HepG2 (cell line): Measurements from ENCODE around the gene ETFB. TPM values are rescaled to one million over a fixed set of nuclear protein-coding genes. Genes with fewer than 3 reads are reported as not detected.

Experiments
- DDIT3 ChIP-seq: sonication (generic); formaldehyde crosslinking; IDR thresholded peaks from 2 replicates; pipeline ENCODE4 v1.4.0; 2020; ENCODE audit warnings: mild to moderate bottlenecking, missing genetic modification reagents
- EP300 ChIP-seq, 3 experiments: sonication (generic) in 1 of 3; formaldehyde crosslinking in 1 of 3; IDR thresholded peaks; 2 replicates each; pipeline versions ENCODE4 v1.5.1 to v1.6.1; 2011 to 2020; ENCODE audit warnings: low read depth in 2 of 3, low read length in 2 of 3, borderline replicate concordance in 1 of 3, improper control_type of control experiment in 1 of 3, mild to moderate bottlenecking in 1 of 3, missing genetic modification reagents in 1 of 3, moderate library complexity in 1 of 3
- FOXC1 ChIP-seq: sonication (generic); formaldehyde crosslinking; IDR thresholded peaks from 2 replicates; pipeline ENCODE4 v1.8.0; 2022; ENCODE audit warnings: mild to moderate bottlenecking, missing genetic modification reagents, borderline replicate concordance
- FOXO1 ChIP-seq: sonication (generic); formaldehyde crosslinking; IDR thresholded peaks from 2 replicates; pipeline ENCODE4 v1.4.0; 2020; ENCODE audit warnings: missing genetic modification reagents
- GATAD1 ChIP-seq: IDR thresholded peaks from 2 replicates; pipeline ENCODE4 v1.6.1; 2016; ENCODE audit warnings: missing genetic modification reagents, missing compliant biosample characterization
- GTF2F1 ChIP-seq: fragments of 150-350 bp; IDR thresholded peaks from 2 replicates; pipeline ENCODE4 v1.6.1; 2014; ENCODE audit warnings: low read length
- HDAC6 ChIP-seq: fragments of 200-600 bp; sonication (generic); IDR thresholded peaks from 2 replicates; pipeline ENCODE4 v1.7.0; 2017; ENCODE audit warnings: mild to moderate bottlenecking, antibody characterized with exemption, low read length, low read depth
- KLF6 ChIP-seq: IDR thresholded peaks from 2 replicates; pipeline ENCODE4 v1.8.0; 2016; ENCODE audit warnings: missing biosample characterization, missing genetic modification reagents
- SMAD1 ChIP-seq: sonication (generic); formaldehyde crosslinking; IDR thresholded peaks from 2 replicates; pipeline ENCODE4 v1.4.0; 2020; ENCODE audit warnings: missing genetic modification reagents, low read depth, mild to moderate bottlenecking, borderline replicate concordance
- TEAD2 ChIP-seq: sonication (generic); formaldehyde crosslinking; IDR thresholded peaks from 2 replicates; pipeline ENCODE4 v1.9.0; 2021; ENCODE audit warnings: missing genetic modification reagents
- TFE3 ChIP-seq: IDR thresholded peaks from 2 replicates; pipeline ENCODE4 v1.6.1; 2016
- ZBTB20 ChIP-seq: sonication (generic); formaldehyde crosslinking; IDR thresholded peaks from 2 replicates; pipeline ENCODE4 v1.8.1; 2023; ENCODE audit warnings: missing genetic modification reagents, low read depth, mild to moderate bottlenecking, borderline replicate concordance
- ZFP41 ChIP-seq: sonication (generic); formaldehyde crosslinking; IDR thresholded peaks from 2 replicates; pipeline ENCODE4 v1.4.0; 2020; ENCODE audit warnings: mild to moderate bottlenecking, missing genetic modification reagents, borderline replicate concordance
- ZFX ChIP-seq: sonication (generic); formaldehyde crosslinking; IDR thresholded peaks from 2 replicates; pipeline ENCODE4 v1.4.0; 2020; ENCODE audit warnings: mild to moderate bottlenecking, low read depth, missing genetic modification reagents, moderate library complexity
- ZNF317 ChIP-seq: sonication (generic); formaldehyde crosslinking; IDR thresholded peaks from 2 replicates; pipeline ENCODE4 v1.5.0; 2020; ENCODE audit warnings: mild to moderate bottlenecking, missing genetic modification reagents
- ZNF546 ChIP-seq: sonication (generic); formaldehyde crosslinking; conservative IDR thresholded peaks from 2 replicates; pipeline ENCODE4 v1.8.1; 2023; ENCODE audit warnings: mild to moderate bottlenecking, missing genetic modification reagents
- ZNF550 ChIP-seq: sonication (generic); formaldehyde crosslinking; IDR thresholded peaks from 2 replicates; pipeline ENCODE4 v1.4.0; 2020; ENCODE audit warnings: mild to moderate bottlenecking, missing genetic modification reagents, borderline replicate concordance
- ZNF556 ChIP-seq: sonication (generic); formaldehyde crosslinking; IDR thresholded peaks from 2 replicates; pipeline ENCODE4 v1.4.0; 2020; ENCODE audit warnings: mild to moderate bottlenecking, missing genetic modification reagents, borderline replicate concordance
- ZNF577 ChIP-seq: sonication (generic); formaldehyde crosslinking; IDR thresholded peaks from 2 replicates; pipeline ENCODE4 v1.4.0; 2020; ENCODE audit warnings: mild to moderate bottlenecking, low read depth, missing genetic modification reagents, borderline replicate concordance
- ZNF710 ChIP-seq: sonication (generic); formaldehyde crosslinking; IDR thresholded peaks from 2 replicates; pipeline ENCODE4 v1.5.0; 2020; ENCODE audit warnings: mild to moderate bottlenecking, missing genetic modification reagents, borderline replicate concordance
- ZNF713 ChIP-seq: sonication (generic); formaldehyde crosslinking; IDR thresholded peaks from 2 replicates; pipeline ENCODE4 v1.4.0; 2020; ENCODE audit warnings: mild to moderate bottlenecking, missing genetic modification reagents
- ZNF790 ChIP-seq: sonication (generic); formaldehyde crosslinking; IDR thresholded peaks from 2 replicates; pipeline ENCODE4 v1.8.0; 2022; ENCODE audit warnings: missing genetic modification reagents, mild to moderate bottlenecking, borderline replicate concordance
- ZNF883 ChIP-seq: sonication (generic); formaldehyde crosslinking; IDR thresholded peaks from 2 replicates; pipeline ENCODE4 v1.5.1; 2020; ENCODE audit warnings: mild to moderate bottlenecking, missing genetic modification reagents; ENCODE audit errors: not compliant biosample characterization
- polyA plus RNA-seq, 8 experiments: library from polyadenylated mRNA; depleted of rRNA in 3 of 8; stranded (reverse) in 7 of 8; unstranded in 1 of 8; fragments of >200 nt; fragmentation: Illumina TruSeq in 4 of 8; extraction: Trizol in 4 of 8; gene quantifications; 2 replicates each; pipeline versions ENCODE4 v1.2.1 to v1.2.3, GENCODE V29; 2011 to 2016; ENCODE audit warnings: low read depth in 4 of 8, missing spikeins in 1 of 8, mixed read lengths in 1 of 8; ENCODE audit not compliant: insufficient read depth in 1 of 8
- total RNA-seq, 5 experiments: library from RNA; depleted of rRNA; stranded (reverse); fragments of >200 nt; fragmentation: Illumina TruSeq; extraction: Trizol; gene quantifications; 2 replicates each; pipeline ENCODE4 v1.2.3, GENCODE V29; 2016; ENCODE audit warnings: low read depth in 1 of 5
- TF ChIP-seq, protein P1 (sequence below): sonication (generic); formaldehyde crosslinking; IDR thresholded peaks from 2 replicates; pipeline ENCODE4 v1.9.0; 2021; ENCODE audit warnings: missing genetic modification reagents, mild to moderate bottlenecking, borderline replicate concordance

Gene ETFB
- total and polyA plus RNA-seq, 2 of the 13 experiments (the other 11 are each of a cell fraction or from before 2014, with no cell fraction given) = 678 to 1,314 TPM

GRCh38 chr19:51366389-51367254 lies 434 bp upstream of the ETFB start (continued):
- TF ChIP-seq ZFX (peak; percentile 60; the same call in 1 of the 2 replicates), ZNF713 (no peak), FOXO1 (no peak), GATAD1 (CRISPR knock-in tag) (peak; percentile 19; the same call in 1 of the 2 replicates), ZNF546 (CRISPR knock-in tag) (no peak), DDIT3 (CRISPR knock-in tag) (no peak), ZNF550 (CRISPR knock-in tag) (no peak), ZNF317 (no peak), ZNF710 (CRISPR knock-in tag) (peak; percentile 66; the same call in 1 of the 2 replicates), ZNF577 (CRISPR knock-in tag) (no peak), ZFP41 (CRISPR knock-in tag) (0 out of 2 replicates have a peak, but pooled peaks have one; percentile 70), ZBTB20 (no peak), TFE3 (CRISPR knock-in tag) (no peak), ZNF790 (CRISPR knock-in tag) (no peak; the same call in 1 of the 2 replicates), SMAD1 (no peak), EP300 (IDR thresholded peaks at IDR 0.05; ENCODE audit: low read depth in 2 of 2, low read length in 2 of 2) (no peak; a peak in 1 of 4 replicates), EP300 (CRISPR knock-in tag; IDR thresholded peaks at IDR 0.05; ENCODE audit: borderline replicate concordance) (no peak), ZNF883 (CRISPR knock-in tag) (no peak), TEAD2 (CRISPR knock-in tag) (no peak), HDAC6 (peak; percentile 62; the same call in 1 of the 2 replicates), ZNF556 (CRISPR knock-in tag) (no peak), FOXC1 (no peak), KLF6 (peak; percentile 64; the same call in 1 of the 2 replicates), GTF2F1 (no peak)
- TF ChIP-seq, protein P1, sequence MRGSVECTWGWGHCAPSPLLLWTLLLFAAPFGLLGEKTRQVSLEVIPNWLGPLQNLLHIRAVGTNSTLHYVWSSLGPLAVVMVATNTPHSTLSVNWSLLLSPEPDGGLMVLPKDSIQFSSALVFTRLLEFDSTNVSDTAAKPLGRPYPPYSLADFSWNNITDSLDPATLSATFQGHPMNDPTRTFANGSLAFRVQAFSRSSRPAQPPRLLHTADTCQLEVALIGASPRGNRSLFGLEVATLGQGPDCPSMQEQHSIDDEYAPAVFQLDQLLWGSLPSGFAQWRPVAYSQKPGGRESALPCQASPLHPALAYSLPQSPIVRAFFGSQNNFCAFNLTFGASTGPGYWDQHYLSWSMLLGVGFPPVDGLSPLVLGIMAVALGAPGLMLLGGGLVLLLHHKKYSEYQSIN (CRISPR knock-in tag) = no peak
